ENCODE measurements around the gene ITPR3. TPM values are rescaled to one million over a fixed set of nuclear protein-coding genes. Genes with fewer than 3 reads are reported as not detected.

ITPR3 gene
- total and polyA plus RNA-seq, 10 donors, result 9.9 to 95.6 (median 62.1) TPM

GRCh38 chr6:33675968-33676367 lies 54.8 kb downstream of the ITPR3 start:
- Histone ChIP-seq H3K9me3 (no peaks in the 10 kb centered on the region), H3K4me3 (no peak overlapping the region), H3K4me1 (peaks cover 0 to 6% (median 0%) of the 10 kb centered on the region in 6 donors), H3K27me3 (replicated peaks in 1 of 7) (no peaks in the 10 kb centered on the region), H3K27ac (no peak overlapping the region), H3K36me3 (peaks cover 5 to 100% (median 93%) of the 10 kb centered on the region in 6 donors)
- 95 to 99% (median 97%) methylated on average over 7 of the region's 7 CpGs for WGBS, 5 donors
- intact Hi-C loops (cut with DNase I; ENCODE audit: low total_unique reads), result no loop called here
- no peak for DNase-seq
- TF ChIP-seq POLR2AphosphoS5 (IDR thresholded peaks at IDR 0.05), result no peak
- no peak for TF ChIP-seq CTCF (IDR thresholded peaks at IDR 0.05 in 8 of 11, conservative IDR thresholded peaks at IDR 0.05 in 3 of 11)
- TF ChIP-seq POLR2A (IDR thresholded peaks at IDR 0.05), result no peak

- Histone ChIP-seq H3K36me3 (peaks cover 5 to 100% (median 93%) of the 10 kb centered on the region in 6 donors), H3K4me1 (peaks cover 0 to 6% (median 0%) of the 10 kb centered on the region in 6 donors), H3K9me3 (no peaks in the 10 kb centered on the region), H3K4me3 (no peak overlapping the region), H3K27me3 (replicated peaks in 1 of 7) (no peaks in the 10 kb centered on the region), H3K27ac (no peak overlapping the region)
- DNase-seq, result no peak
- no peak for TF ChIP-seq POLR2A (IDR thresholded peaks at IDR 0.05)
- TF ChIP-seq POLR2AphosphoS5 (IDR thresholded peaks at IDR 0.05), result no peak
- no peak for TF ChIP-seq CTCF (IDR thresholded peaks at IDR 0.05 in 8 of 11, conservative IDR thresholded peaks at IDR 0.05 in 3 of 11)
- intact Hi-C loops (cut with DNase I; ENCODE audit: low total_unique reads), result no loop called here
- WGBS, 5 donors, result 89 to 97% (median 95%) methylated on average over 14 to 15 of the region's 15 CpGs
These were observed 55.5 kb downstream of the ITPR3 start for GRCh38 chr6:33676416-33677142.

DNA sequence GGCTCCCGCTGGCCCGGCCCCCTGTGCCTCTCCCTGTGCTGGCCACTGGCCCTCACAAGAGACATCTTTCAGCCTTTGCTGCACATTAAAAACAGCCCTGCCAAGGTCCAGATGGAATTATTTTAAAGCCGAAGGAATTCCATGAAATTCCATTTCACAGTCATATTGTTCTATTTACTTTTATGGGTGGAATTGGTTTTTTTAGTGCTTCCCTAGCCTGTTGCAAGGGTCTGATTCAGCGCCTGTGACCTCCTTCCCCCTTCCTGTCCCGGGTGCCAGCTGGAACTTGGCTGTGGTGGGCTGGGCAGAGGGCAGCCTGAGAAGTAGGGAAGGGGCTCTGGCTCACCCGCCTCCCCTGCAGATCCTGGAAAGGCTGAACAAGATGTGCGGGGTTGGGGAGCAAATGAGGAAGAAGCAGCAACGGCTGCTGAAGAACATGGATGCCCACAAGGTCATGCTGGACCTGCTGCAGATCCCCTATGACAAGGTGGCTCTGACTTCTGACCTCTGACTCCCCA lies 56.1 kb downstream of the ITPR3 start:
- H3K27ac ChIP-seq, result no peak overlapping the region
- H3K9me3 ChIP-seq, result no peaks in the 10 kb centered on the region
- TF ChIP-seq POLR2AphosphoS5 (IDR thresholded peaks at IDR 0.05), result no peak
- no peak for TF ChIP-seq POLR2A (IDR thresholded peaks at IDR 0.05)
- TF ChIP-seq CTCF (IDR thresholded peaks at IDR 0.05 in 8 of 11, conservative IDR thresholded peaks at IDR 0.05 in 3 of 11), result no peak
- no peak overlapping the region for H3K4me3 ChIP-seq
- H3K36me3 ChIP-seq, result peaks cover 5 to 100% (median 93%) of the 10 kb centered on the region in 6 donors
- peaks cover 0 to 6% (median 0%) of the 10 kb centered on the region in 6 donors for H3K4me1 ChIP-seq
- DNase-seq, result no peak
- intact Hi-C loops (cut with DNase I; ENCODE audit: low total_unique reads), result no loop called here
- WGBS, 5 donors, result 68 to 79% (median 77%) methylated on average over 8 of the region's 8 CpGs
- H3K27me3 ChIP-seq (replicated peaks in 1 of 7), result no peaks in the 10 kb centered on the region

DNA sequence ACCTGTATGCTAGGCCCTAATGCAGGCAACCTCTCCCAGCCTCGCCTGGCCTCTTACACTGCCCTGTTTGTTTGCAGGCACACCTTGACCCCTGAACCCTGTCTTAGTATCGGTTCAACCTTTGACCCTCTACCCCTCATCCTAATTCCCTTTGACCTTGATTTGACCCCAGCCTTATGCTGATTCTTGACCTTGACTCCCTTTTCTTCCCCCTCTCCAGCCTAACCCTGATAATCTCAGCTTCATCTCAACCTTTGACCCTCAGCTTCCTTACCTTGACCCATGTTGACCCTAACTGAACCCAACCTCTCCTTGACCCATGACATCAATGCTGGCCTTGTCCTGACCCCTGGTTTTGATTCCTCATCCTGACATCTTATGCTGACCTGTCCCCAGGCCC lies 56.6 kb downstream of the ITPR3 start:
- Histone ChIP-seq H3K9me3 (no peaks in the 10 kb centered on the region), H3K36me3 (peaks cover 5 to 100% (median 96%) of the 10 kb centered on the region in 6 donors), H3K27me3 (replicated peaks in 1 of 7) (no peaks in the 10 kb centered on the region), H3K27ac (no peak overlapping the region), H3K4me1 (peaks cover 0 to 4% (median 0%) of the 10 kb centered on the region in 6 donors), H3K4me3 (no peak overlapping the region)
- intact Hi-C loops (cut with DNase I; ENCODE audit: low total_unique reads), result no loop called here
- WGBS, 5 donors, result 85 to 100% (median 98%) methylated on average over 2 of the region's 2 CpGs
- no peak for TF ChIP-seq CTCF (IDR thresholded peaks at IDR 0.05 in 8 of 11, conservative IDR thresholded peaks at IDR 0.05 in 3 of 11)
- TF ChIP-seq POLR2A (IDR thresholded peaks at IDR 0.05), result no peak
- TF ChIP-seq POLR2AphosphoS5 (IDR thresholded peaks at IDR 0.05), result no peak
- DNase-seq, result no peak

Data from spleen (tissue), 11 donors.